BE2C (cell line): Measurements from ENCODE around the gene FAM13B.
A peak's percentile ranks its signal among the peaks of the same experiment; 100 is the strongest.
"Not testable (repeated sequence)": the region's sequence is repeated elsewhere in the genome, so short reads cannot be mapped to it uniquely, and the experiment has no call there.

Source experiments
- DNase-seq: peaks from one replicate; pipeline ENCODE4 v3.0.0-alpha.2; 2020
- H3K27me3 ChIP-seq: fragments of 250-450 bp; sonication (Bioruptor Pico); 2 replicates; pipeline ENCODE4 v1.5.1; 2020; ENCODE audit warnings: mild to moderate bottlenecking
- H3K36me3 ChIP-seq: fragments of 250-450 bp; sonication (Bioruptor Pico); 2 replicates; pipeline ENCODE4 v1.5.1; 2020; ENCODE audit warnings: mild to moderate bottlenecking
- H3K4me1 ChIP-seq: fragments of 250-450 bp; sonication (Bioruptor Pico); 2 replicates; pipeline ENCODE4 v1.5.1; 2020
- H3K4me3 ChIP-seq: 2 replicates; pipeline ENCODE4 v1.5.1; 2011; ENCODE audit warnings: low read depth, low read length
- H3K9me3 ChIP-seq: fragments of 250-450 bp; sonication (Bioruptor Pico); 2 replicates; pipeline ENCODE4 v1.5.1; 2020
- CTCF ChIP-seq: IDR thresholded peaks from 2 replicates; pipeline ENCODE4 v1.5.1; 2012; ENCODE audit warnings: mild to moderate bottlenecking, low read depth, low read length

The FAM13B gene

GRCh38 chr5:138033907-138034306 is 1.0 kb upstream of the FAM13B start:
- no peaks in the 10 kb centered on the region for H3K27me3 ChIP-seq
- TF ChIP-seq CTCF: no peak
- peaks cover 6% of the 10 kb centered on the region for H3K4me1 ChIP-seq
- no peaks in the 10 kb centered on the region for H3K9me3 ChIP-seq
- H3K4me3 ChIP-seq: no peak overlapping the region
- DNase-seq: no peak
- H3K36me3 ChIP-seq: no peaks in the 10 kb centered on the region

- Histone ChIP-seq H3K36me3 (no peaks in the 10 kb centered on the region), H3K27me3 (no peaks in the 10 kb centered on the region), H3K4me3 (peak overlapping the region; percentile 90), H3K9me3 (no peaks in the 10 kb centered on the region), H3K4me1 (peaks cover 6% of the 10 kb centered on the region)
- no peak for DNase-seq
- no peak for TF ChIP-seq CTCF
Observed at GRCh38 chr5:138033386-138033808, 518 bp upstream of the FAM13B start.

GRCh38 chr5:138032028-138032571 is 779 bp downstream of the FAM13B start:
- Histone ChIP-seq H3K4me1 (peaks cover 6% of the 10 kb centered on the region), H3K9me3 (no peaks in the 10 kb centered on the region), H3K27me3 (no peaks in the 10 kb centered on the region), H3K36me3 (no peaks in the 10 kb centered on the region), H3K4me3 (peak overlapping the region; percentile 90)
- TF ChIP-seq CTCF: peak; percentile 10; the same call in 1 of the 2 replicates
- no peak for DNase-seq

GRCh38 chr5:138029944-138030343 is 2.9 kb downstream of the FAM13B start:
- H3K4me3 ChIP-seq: no peak overlapping the region
- no peaks in the 10 kb centered on the region for H3K27me3 ChIP-seq
- H3K36me3 ChIP-seq: no peaks in the 10 kb centered on the region
- no peaks in the 10 kb centered on the region for H3K4me1 ChIP-seq
- H3K9me3 ChIP-seq: no peaks in the 10 kb centered on the region
- DNase-seq: no peak
- TF ChIP-seq CTCF: no peak

GRCh38 chr5:138029501-138029900 is 3.4 kb downstream of the FAM13B start:
- Histone ChIP-seq H3K27me3 (no peaks in the 10 kb centered on the region), H3K36me3 (no peaks in the 10 kb centered on the region), H3K4me3 (no peak overlapping the region), H3K4me1 (no peaks in the 10 kb centered on the region), H3K9me3 (no peaks in the 10 kb centered on the region)
- no peak for DNase-seq
- TF ChIP-seq CTCF: no peak

GRCh38 chr5:138028971-138029365 is 3.9 kb downstream of the FAM13B start:
- no peak for TF ChIP-seq CTCF
- Histone ChIP-seq H3K4me1 (no peaks in the 10 kb centered on the region), H3K4me3 (no peak overlapping the region), H3K36me3 (no peaks in the 10 kb centered on the region), H3K27me3 (no peaks in the 10 kb centered on the region), H3K9me3 (no peaks in the 10 kb centered on the region)
- no peak for DNase-seq

- H3K9me3 ChIP-seq, DNase-seq, H3K27me3 ChIP-seq, H3K36me3 ChIP-seq, H3K4me1 ChIP-seq, H3K4me3 ChIP-seq: not testable (repeated sequence)
Observed at GRCh38 chr5:138028262-138028970, 4.5 kb downstream of the FAM13B start.

- not testable (repeated sequence) for H3K4me1 ChIP-seq, H3K27me3 ChIP-seq, DNase-seq, H3K4me3 ChIP-seq, H3K36me3 ChIP-seq, H3K9me3 ChIP-seq
Observed at GRCh38 chr5:138026793-138027192, 6.1 kb downstream of the FAM13B start.
